ENCODE data around the gene PURA. TPM values are rescaled to one million over a fixed set of nuclear protein-coding genes. Genes with fewer than 3 reads are reported as not detected.

The PURA gene
- total and polyA plus RNA-seq, 2 donors (not counting 1 experiment from before 2014, with no cell fraction given), result 2.2 to 23.5 TPM

DNA sequence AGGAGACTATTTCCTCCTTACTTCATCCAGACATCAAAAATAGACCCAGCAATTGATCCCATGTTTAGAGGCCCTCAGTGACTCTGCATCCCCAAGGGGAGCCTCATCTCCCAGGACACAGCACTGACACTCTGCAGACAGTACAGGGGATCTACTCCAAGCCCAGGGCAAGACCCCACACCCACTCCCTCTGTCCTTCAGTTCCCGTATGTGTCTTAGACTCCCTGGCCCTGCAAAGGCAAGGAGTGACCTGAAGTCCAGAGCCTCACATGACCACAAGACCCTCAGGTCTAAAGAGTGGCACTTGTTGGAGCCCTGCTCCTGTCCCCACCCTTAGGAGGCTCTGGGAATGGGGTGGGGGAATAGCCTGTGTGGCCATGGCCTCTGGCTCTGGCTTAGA lies 33.6 kb downstream of the PURA start:
- no peaks in the 10 kb centered on the region for H3K36me3 ChIP-seq (replicated peaks in 1 of 2; ENCODE audit: control extremely low read depth in 1 of 2, control insufficient read depth in 1 of 2, extremely low read depth in 1 of 2, insufficient read depth in 2 of 2, low read length in 1 of 2)
- H4K20me1 ChIP-seq (ENCODE audit: control insufficient read depth, insufficient read depth, low read length, poor library complexity, severe bottlenecking), result peaks cover 36% of the 10 kb centered on the region
- ChIA-PET POLR2A (no interaction called here), CTCF (interaction anchor here (23.0 kb wide), 1 partner anchor 77 kb away, joined by 513 read pairs; no protein-coding TSS in a partner anchor)
- no peak overlapping the region for H3K27ac Mint-ChIP-seq
- ATAC-seq (ENCODE audit: low read depth) (no peak), DNase-seq (no peak)
- H3K27ac ChIP-seq (ENCODE audit: low read length in 2 of 2), result no peak overlapping the region
- no peak overlapping the region for H3K4me2 ChIP-seq (replicated peaks; ENCODE audit: low read depth, low read length, poor library complexity, severe bottlenecking)
- H3K4me3 ChIP-seq (ENCODE audit: control extremely low read depth in 1 of 5, extremely low read depth in 1 of 5, insufficient read depth in 1 of 5, low read depth in 2 of 5, low read length in 4 of 5), result no peak overlapping the region
- no peaks in the 10 kb centered on the region for H3K9me3 Mint-ChIP-seq (ENCODE audit: insufficient read depth)
- H3K27me3 Mint-ChIP-seq, result peaks cover 20% of the 10 kb centered on the region
- H3K4me1 Mint-ChIP-seq, result peaks cover 27% of the 10 kb centered on the region
- peaks cover 0 to 3% (median 0%) of the 10 kb centered on the region in 3 donors for H3K9me3 ChIP-seq (ENCODE audit: control extremely low read depth in 1 of 3, control insufficient read depth in 2 of 3, insufficient read depth in 1 of 3, low read length in 2 of 3)
- peaks cover 16% of the 10 kb centered on the region for H3K79me2 ChIP-seq (ENCODE audit: control insufficient read depth, insufficient read depth, low read length)
- WGBS (ENCODE audit: insufficient coverage), result 83% methylated on average over 1 of the region's 1 CpG
- H3K9ac ChIP-seq (ENCODE audit: low read length), result no peak overlapping the region
- H3K4me1 ChIP-seq (ENCODE audit: control insufficient read depth in 2 of 2, insufficient read depth in 2 of 2, low read length in 2 of 2), result peaks cover 17 to 21% of the 10 kb centered on the region in 2 donors
- intact Hi-C loops (cut with micrococcal nuclease), result no loop called here
- no peak overlapping the region for H2AFZ ChIP-seq (ENCODE audit: insufficient read depth, low read depth, low read length, poor library complexity, severe bottlenecking)
- peaks cover 0 to 27% (median 11%) of the 10 kb centered on the region in 4 experiments for H3K27me3 ChIP-seq (replicated peaks in 1 of 4; ENCODE audit: control extremely low read depth in 1 of 4, control insufficient read depth in 3 of 4, insufficient read depth in 4 of 4, low read length in 3 of 4)
- no peak overlapping the region for H3K4me3 Mint-ChIP-seq
- TF ChIP-seq CTCF (IDR thresholded peaks at IDR 0.05) (no peak), EZH2 (IDR thresholded peaks at IDR 0.05; ENCODE audit: borderline replicate concordance, insufficient read depth, low read depth, low read length, poor library complexity, severe bottlenecking) (no peak)

DNA sequence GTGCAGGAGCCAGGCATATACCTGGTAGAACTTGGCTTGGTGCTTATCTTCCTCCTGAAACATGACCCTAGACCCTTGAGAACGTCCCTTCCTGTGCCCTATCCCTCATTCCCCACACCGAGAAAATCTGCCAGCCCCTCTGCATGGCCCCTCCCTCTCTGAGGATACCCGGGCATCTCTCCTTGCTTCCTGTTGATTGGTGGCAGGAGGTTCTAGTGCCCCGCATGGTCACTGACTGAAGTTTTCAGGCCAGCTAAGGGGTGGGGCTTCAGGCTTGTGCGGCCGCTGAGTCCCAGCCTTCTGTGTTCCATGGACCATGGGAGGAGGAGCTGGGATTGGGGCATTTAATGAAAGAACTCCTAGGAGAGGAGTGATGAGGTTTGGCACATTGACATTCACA lies 34.6 kb downstream of the PURA start:
- CTCF ChIA-PET, result interaction anchor here (1.1 to 23.0 kb wide), 2 partner anchors 78 to 96 kb away, joined by 3 to 513 read pairs; no protein-coding TSS in a partner anchor

More for the DNA sequence above, 34.6 kb downstream of the PURA start:
- H3K79me2 ChIP-seq (ENCODE audit: control insufficient read depth, insufficient read depth, low read length), result peaks cover 16% of the 10 kb centered on the region
- Mint-ChIP-seq H3K27ac (no peak overlapping the region), H3K9me3 (ENCODE audit: insufficient read depth) (no peaks in the 10 kb centered on the region), H3K27me3 (peaks cover 20% of the 10 kb centered on the region), H3K4me1 (peaks cover 27% of the 10 kb centered on the region), H3K4me3 (no peak overlapping the region)
- no peaks in the 10 kb centered on the region for H3K36me3 ChIP-seq (replicated peaks in 1 of 2; ENCODE audit: control extremely low read depth in 1 of 2, control insufficient read depth in 1 of 2, extremely low read depth in 1 of 2, insufficient read depth in 2 of 2, low read length in 1 of 2)
- TF ChIP-seq EZH2 (IDR thresholded peaks at IDR 0.05; ENCODE audit: borderline replicate concordance, insufficient read depth, low read depth, low read length, poor library complexity, severe bottlenecking) (no peak), CTCF (IDR thresholded peaks at IDR 0.05) (no peak)
- no peak overlapping the region for H3K4me3 ChIP-seq (ENCODE audit: control extremely low read depth in 1 of 5, extremely low read depth in 1 of 5, insufficient read depth in 1 of 5, low read depth in 2 of 5, low read length in 4 of 5)
- H3K4me2 ChIP-seq (replicated peaks; ENCODE audit: low read depth, low read length, poor library complexity, severe bottlenecking), result no peak overlapping the region
- ATAC-seq (ENCODE audit: low read depth) (no peak), DNase-seq (no peak)
- H3K4me1 ChIP-seq (ENCODE audit: control insufficient read depth in 2 of 2, insufficient read depth in 2 of 2, low read length in 2 of 2), result peaks cover 17 to 28% of the 10 kb centered on the region in 2 donors
- H2AFZ ChIP-seq (ENCODE audit: insufficient read depth, low read depth, low read length, poor library complexity, severe bottlenecking), result no peak overlapping the region
- peaks cover 0 to 3% (median 0%) of the 10 kb centered on the region in 3 donors for H3K9me3 ChIP-seq (ENCODE audit: control extremely low read depth in 1 of 3, control insufficient read depth in 2 of 3, insufficient read depth in 1 of 3, low read length in 2 of 3)
- POLR2A ChIA-PET, result no interaction called here
- H4K20me1 ChIP-seq (ENCODE audit: control insufficient read depth, insufficient read depth, low read length, poor library complexity, severe bottlenecking), result peaks cover 36% of the 10 kb centered on the region
- no peak overlapping the region for H3K27ac ChIP-seq (ENCODE audit: low read length in 2 of 2)
- H3K27me3 ChIP-seq (replicated peaks in 1 of 4; ENCODE audit: control extremely low read depth in 1 of 4, control insufficient read depth in 3 of 4, insufficient read depth in 4 of 4, low read length in 3 of 4), result peaks cover 0 to 27% (median 11%) of the 10 kb centered on the region in 4 experiments
- intact Hi-C loops (cut with micrococcal nuclease), result no loop called here
- no peak overlapping the region for H3K9ac ChIP-seq (ENCODE audit: low read length)
- WGBS (ENCODE audit: insufficient coverage), result 44% methylated on average over 4 of the region's 6 CpGs

All from B cell (primary cell).